GM12891 (cell line): ENCODE data around the gene ZNF282.

Experiments used
- POLR2A ChIP-seq: IDR thresholded peaks from 2 replicates; pipeline ENCODE4 v1.6.1; 2011; ENCODE audit warnings: low read depth, low read length, control low read depth
- POLR2AphosphoS5 ChIP-seq: IDR thresholded peaks from 2 replicates; pipeline ENCODE4 v1.6.1; 2011; ENCODE audit warnings: low read depth, low read length, control low read depth
- TAF1 ChIP-seq: IDR thresholded peaks from 2 replicates; pipeline ENCODE4 v1.6.1; 2011; ENCODE audit warnings: low read depth, low read length, control low read depth

GRCh38 chr7:149253665-149254064 is 58.3 kb downstream of the ZNF282 start:
- TF ChIP-seq POLR2AphosphoS5 (no peak), POLR2A (no peak), TAF1 (no peak)
